ENCODE results near the gene FAM120A.

The FAM120A gene

GRCh38 chr9:93560991-93561390, 109.5 kb downstream of the FAM120A start:
- ATAC-seq (no peak), DNase-seq (no peak)

- no peak for ATAC-seq
- no peak for DNase-seq
These were observed 110.7 kb downstream of the FAM120A start for GRCh38 chr9:93562157-93562556.

- ATAC-seq, result no peak
- DNase-seq, result no peak
These were observed 113.6 kb downstream of the FAM120A start for GRCh38 chr9:93565089-93565488.

GRCh38 chr9:93566408-93567270, 115.2 kb downstream of the FAM120A start:
- DNase-seq, result peak; percentile 100
- ATAC-seq, result peak; percentile 98

- DNase-seq (no peak), ATAC-seq (no peak)
These were observed 115.9 kb downstream of the FAM120A start for GRCh38 chr9:93567271-93567959.

GRCh38 chr9:93568169-93568568, 116.7 kb downstream of the FAM120A start:
- ATAC-seq, result no peak
- DNase-seq, result no peak

- ATAC-seq (no peak), DNase-seq (no peak)
These were observed 118.2 kb downstream of the FAM120A start for GRCh38 chr9:93569621-93570174.

- ATAC-seq (no peak), DNase-seq (no peak)
These were observed 120.7 kb downstream of the FAM120A start for GRCh38 chr9:93572221-93572620.

GRCh38 chr9:93572636-93573515, 121.4 kb downstream of the FAM120A start:
- ATAC-seq (no peak), DNase-seq (no peak)

GRCh38 chr9:93573516-93573828, 122.0 kb downstream of the FAM120A start:
- ATAC-seq (no peak), DNase-seq (no peak)

- DNase-seq, result no peak
- ATAC-seq, result no peak
These were observed 122.8 kb downstream of the FAM120A start for GRCh38 chr9:93574091-93574899.

- DNase-seq (no peak), ATAC-seq (no peak)
These were observed 123.7 kb downstream of the FAM120A start for GRCh38 chr9:93574900-93575795.

GRCh38 chr9:93575796-93576257, 124.3 kb downstream of the FAM120A start:
- ATAC-seq, result peak; percentile 19
- peak; percentile 66 for DNase-seq

- peak; percentile 46 for DNase-seq
- peak; percentile 50 for ATAC-seq
These were observed 125.0 kb downstream of the FAM120A start, which contains the start of gene PHF2 for GRCh38 chr9:93576258-93577077. PHF2 (plus strand) TSS chr9:93576584; CDS start chr9:93576774, 190 bp downstream.

- ATAC-seq (peak; percentile 7), DNase-seq (peak; percentile 37)
These were observed 125.8 kb downstream of the FAM120A start for GRCh38 chr9:93577078-93577974.

GRCh38 chr9:93577975-93578682, 126.6 kb downstream of the FAM120A start:
- no peak for ATAC-seq
- no peak for DNase-seq

GRCh38 chr9:93578844-93579243, 127.4 kb downstream of the FAM120A start:
- ATAC-seq (no peak), DNase-seq (no peak)

All from stimulated activated naive CD8-positive, alpha-beta T cell treated with anti-CD3 and anti-CD28 coated beads, Interleukin-15, Interleukin-2, amounts not matched to agents 100 U/mL and 50 U/mL, for 24 hours (primary cell).